Breast epithelium (tissue), 3 donors: ENCODE measurements around the gene METTL13.

ENCODE experiments used
- CTCF ChIP-seq, 3 donors: fragments of 450-650 bp; IDR thresholded peaks; one replicate each; pipeline ENCODE4 v1.5.1; 2016 to 2017; ENCODE audit warnings: antibody characterized with exemption in 3 of 3, mild to moderate bottlenecking in 3 of 3, moderate library complexity in 3 of 3
- POLR2A ChIP-seq: fragments of 450-650 bp; IDR thresholded peaks from one replicate; pipeline ENCODE4 v1.6.1; 2016; ENCODE audit warnings: antibody characterized with exemption, mild to moderate bottlenecking, moderate library complexity
- POLR2AphosphoS5 ChIP-seq, 3 donors: sonication (generic); formaldehyde crosslinking; IDR thresholded peaks; one replicate each; pipeline ENCODE4 v1.6.1; 2017; ENCODE audit warnings: antibody characterized with exemption in 3 of 3

- TF ChIP-seq POLR2A (no peak), CTCF (IDR thresholded peaks at IDR 0.05) (no peak), POLR2AphosphoS5 (IDR thresholded peaks at IDR 0.05) (no peak)
Measured at GRCh38 chr1:171826973-171827372, 45.5 kb downstream of the METTL13 start.
